ENCODE data around the gene SIGLEC9.

Gene SIGLEC9

DNA sequence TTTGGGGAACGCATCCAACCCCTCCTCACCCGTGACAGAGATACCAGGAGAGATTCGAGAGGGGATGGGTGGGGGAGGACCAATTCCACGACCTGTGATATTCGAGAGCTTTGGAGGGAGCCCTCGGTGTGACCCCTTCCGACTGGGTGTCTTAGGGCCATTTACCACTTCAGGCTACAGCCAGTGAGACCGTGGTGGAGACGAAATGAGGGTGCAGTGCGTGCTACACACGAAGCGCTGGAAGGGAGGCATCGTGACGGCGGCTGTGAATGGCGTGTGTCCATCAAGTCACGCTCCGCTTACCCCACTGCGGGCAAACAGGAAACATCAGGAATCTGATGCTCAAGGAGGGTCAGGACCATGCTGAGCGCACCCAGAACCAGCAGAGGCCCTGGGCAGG is 26.9 kb upstream of the SIGLEC9 start:
- DNase-seq: no peak

DNA sequence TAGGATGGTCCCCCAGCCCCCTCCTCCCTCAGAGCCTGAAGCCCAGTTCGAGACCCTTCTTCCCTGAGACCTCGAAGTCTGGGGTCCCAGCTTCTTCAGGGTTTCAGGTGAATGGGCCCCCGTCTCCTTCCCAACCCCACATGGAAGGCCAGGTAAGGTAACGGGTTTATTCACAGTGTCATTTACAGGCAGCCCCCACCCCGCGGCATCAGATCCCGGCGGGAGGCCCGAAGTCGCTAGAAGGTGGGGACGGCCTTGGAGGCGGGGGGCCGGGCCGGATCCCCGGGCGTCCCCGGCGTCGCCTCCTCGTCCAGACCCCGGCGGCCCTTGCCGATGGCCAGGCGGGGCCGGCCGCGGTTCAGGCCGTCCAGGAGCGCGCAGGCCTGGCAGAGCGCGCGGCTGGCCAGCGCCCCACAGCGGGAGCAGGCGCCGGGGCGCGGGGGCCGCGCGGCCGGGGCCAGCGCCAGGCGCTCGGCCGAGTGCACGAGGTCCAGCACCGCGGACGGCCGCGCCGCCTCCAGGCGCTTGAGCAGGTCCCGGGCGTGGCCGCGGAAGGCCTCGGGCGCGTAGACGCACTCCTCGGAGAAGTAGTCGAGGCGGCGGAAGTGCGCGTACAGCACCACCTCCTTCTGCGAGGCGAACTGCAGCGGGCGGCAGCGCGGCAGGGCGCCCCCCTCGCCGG is 26.2 kb upstream of the SIGLEC9 start:
- peak; percentile 20 for DNase-seq

DNA sequence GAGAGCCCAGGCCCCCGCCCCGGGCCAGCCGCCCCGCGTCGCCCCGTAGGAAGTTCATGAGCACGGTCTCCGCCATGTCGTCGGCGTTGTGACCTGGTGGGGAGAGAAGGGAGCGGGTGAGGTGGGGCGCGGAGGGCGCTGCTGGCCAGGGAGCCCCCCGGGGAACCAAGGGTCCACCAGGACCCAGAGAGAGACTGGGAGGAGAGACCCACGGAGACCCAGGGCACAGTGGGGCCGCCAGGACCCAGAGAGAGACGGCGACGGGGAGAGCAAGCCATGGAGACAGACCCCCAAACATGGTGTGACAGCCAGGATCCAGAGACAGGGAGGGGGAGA is 25.7 kb upstream of the SIGLEC9 start:
- no peak for DNase-seq

DNA sequence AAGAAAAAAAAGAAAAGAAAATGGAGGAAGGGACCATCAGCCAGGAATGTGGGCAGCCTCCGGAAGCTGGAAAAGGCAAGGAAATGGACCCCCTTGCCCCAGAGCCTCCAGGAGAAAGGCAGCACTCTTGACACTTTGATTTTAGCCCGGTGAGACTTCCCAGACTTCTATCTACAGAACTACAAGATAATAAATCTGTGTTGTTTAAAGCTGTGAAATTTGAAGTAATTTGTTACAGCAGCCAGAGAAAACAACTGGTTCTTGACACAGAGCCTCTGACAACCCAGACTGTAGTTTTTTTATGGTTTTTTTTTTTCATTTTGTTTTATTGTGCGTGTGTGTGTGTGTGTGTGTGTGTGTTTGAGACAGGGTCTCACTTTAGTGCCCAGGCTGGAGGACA is 24.1 kb upstream of the SIGLEC9 start:
- DNase-seq: no peak

DNA sequence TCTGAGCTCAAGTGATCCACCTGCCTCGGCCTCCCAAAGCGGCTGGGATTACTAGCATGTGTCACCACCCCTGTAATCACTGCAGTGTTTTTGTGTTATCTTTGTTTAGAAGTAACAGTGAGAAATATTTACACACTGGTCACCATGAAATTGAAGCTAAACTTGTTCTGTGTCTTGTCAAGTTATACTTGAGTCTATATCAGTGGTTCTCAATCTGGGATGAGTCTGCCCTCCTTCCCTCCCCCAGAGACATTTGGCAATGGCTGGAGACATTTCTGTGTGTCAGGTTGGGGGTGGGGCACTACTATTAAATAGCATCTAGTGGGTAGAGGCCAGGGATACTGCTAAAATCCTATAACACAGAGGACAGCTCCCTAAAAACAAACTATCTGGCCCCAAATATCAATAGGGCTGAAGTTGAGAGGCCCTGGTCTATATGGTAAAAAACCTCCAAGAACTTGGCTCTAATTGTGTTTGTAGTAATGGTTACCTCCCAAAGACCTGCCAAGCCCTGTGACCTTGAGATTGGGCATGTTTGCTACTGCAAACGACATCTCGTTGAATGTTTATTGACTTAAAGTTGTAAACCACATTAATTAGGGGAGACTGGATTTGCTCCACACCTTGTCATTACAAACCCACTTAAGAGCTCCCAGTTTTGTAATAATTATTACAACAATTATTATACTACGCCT is 23.4 kb upstream of the SIGLEC9 start:
- no peak for DNase-seq

GRCh38 chr19:51102991-51103390 is 21.7 kb upstream of the SIGLEC9 start:
- DNase-seq: no peak

GRCh38 chr19:51103926-51104341 is 20.8 kb upstream of the SIGLEC9 start:
- DNase-seq: no peak

DNA sequence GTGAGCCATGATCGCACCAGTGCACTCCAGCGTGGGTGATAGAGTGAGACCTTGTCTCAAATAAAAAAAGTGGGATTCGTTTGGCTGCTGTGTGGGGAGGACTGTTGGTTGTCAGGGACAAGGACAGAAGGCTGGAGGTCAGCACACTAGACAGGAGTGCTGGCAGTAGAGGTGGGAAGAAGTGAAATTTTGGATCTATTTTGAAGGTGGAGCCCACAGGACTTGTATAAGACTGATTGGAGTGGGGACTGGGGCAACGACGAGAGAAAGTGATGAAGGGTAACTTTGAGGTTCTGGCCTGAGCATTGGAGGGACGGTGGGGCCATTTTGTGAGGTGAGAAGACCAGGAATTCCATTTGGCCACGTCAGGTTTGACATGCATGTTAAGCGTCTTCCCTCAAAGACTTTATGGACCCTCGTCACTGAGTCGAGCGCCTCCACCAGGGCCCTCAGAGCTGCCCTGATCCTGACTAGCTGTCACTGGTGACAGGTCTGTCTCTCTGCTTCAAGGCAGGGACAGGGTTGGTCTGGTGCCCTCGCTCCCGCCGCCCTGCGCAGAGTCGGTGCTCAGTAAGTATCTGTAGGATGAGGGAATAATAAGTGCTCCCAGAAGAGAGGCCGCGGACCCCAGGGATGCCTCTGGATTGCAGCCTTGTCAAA is 17.2 kb upstream of the SIGLEC9 start:
- peak; percentile 39 for DNase-seq

GRCh38 chr19:51108066-51108804 is 16.5 kb upstream of the SIGLEC9 start, which contains the start of gene CTU1:
CTU1 (minus strand) TSS chr19:51108409; CDS start chr19:51104569, 3,840 bp downstream.
- peak; percentile 99 for DNase-seq

DNA sequence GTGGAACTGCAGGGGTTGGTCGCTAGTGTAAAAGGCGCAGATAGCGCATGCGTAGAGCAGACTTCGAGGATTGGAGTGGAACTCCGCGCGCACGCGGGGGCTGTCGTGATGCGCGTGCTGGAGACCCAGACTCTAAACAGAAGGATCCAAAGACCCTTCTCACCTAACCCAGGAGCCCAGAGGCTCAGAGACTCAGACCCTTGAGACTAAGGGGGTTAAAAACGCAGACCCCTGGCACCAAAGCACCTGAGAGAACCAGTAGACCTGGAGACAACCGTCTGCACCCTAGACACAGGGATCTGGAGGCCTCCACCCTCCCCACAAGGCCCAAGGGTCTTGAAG is 15.9 kb upstream of the SIGLEC9 start:
- DNase-seq: no peak

- DNase-seq: no peak
Measured at GRCh38 chr19:51110666-51110971, 14.1 kb upstream of the SIGLEC9 start.

DNA sequence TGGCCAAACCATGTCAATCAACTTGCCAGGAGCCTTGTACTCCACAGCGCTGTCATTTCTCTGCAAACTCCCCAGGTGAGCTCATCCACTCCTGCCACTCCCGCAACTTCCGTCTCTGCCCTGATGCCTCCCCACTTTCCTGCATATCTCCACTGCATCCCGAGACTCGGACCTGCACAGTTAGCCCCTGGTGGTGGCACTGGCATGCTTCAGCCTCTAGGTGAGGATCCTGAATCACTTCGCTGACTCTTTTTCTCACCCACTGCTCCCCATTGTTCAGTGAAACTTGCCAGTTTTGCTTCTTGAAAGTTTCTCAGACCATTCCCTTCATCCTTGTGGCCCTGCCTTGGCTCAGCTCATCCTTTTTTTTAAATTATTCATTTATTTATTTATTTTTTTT is 13.1 kb upstream of the SIGLEC9 start:
- DNase-seq: no peak

- DNase-seq: no peak
Measured at GRCh38 chr19:51114087-51114729, 10.5 kb upstream of the SIGLEC9 start.

DNA sequence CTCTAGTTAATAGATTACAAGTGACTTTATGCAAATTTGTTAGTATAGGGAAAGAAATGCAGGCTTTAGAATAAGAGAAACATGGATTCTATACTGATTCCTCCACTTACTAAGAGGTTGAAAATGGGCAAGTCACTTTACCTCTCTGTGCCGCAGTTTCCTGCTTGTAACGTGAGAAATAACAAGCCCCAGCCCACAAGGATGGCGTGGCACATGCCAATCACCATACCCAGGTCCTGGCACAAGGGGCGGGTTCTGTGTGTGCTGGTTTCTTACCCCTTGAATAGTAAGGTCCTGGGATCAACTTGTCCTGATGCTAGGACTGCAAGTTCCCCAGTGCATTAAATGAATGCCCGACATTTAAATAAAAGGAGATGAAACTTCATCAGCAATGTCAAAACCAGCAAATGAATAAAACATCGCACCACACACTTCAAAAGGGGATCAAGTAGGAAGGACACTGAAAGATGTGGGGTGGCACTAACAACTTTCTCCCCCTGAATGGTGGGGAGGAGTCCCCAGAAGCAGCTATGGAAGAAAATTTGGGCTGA is 7.9 kb upstream of the SIGLEC9 start:
- no peak for DNase-seq

DNA sequence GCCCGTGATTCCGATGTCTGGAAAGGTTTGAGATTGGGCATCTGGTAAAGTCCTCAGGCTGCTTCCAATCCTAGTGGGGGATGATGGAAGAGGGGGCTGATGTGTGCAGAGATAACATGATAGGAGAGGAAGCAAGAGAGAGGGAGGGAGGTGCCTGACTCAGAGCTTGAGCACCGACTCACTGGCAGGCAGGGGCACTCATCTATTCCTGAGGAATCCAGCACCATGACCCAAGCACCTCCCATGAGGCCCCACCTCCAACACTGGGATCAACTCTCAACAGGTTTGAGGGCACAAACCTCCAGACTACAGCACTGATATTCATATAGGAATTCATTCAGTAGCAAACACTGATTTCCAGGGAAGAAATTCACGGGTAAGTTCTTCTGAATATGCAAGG is 5.6 kb upstream of the SIGLEC9 start:
- DNase-seq: no peak

DNA sequence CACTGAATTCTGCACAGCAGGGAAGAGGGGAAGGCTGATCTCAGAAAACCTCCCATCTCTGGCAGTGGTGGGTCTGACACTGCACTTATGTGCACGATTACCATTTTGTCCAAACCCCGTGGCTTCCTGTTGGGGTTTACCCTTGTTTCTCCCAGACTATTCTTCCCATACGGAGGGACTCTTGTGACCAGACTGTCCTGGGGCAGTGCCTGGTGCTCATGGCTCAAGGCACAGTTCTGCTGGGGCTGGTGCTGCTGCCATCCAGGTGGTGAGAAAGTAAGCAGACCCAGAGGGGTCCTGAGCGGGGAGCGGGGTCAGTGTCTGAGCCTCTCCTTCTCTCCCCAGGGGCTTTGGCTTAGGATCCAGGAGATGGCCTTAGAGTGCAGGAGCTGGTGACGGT is 5.1 kb upstream of the SIGLEC9 start:
- DNase-seq: no peak

DNA sequence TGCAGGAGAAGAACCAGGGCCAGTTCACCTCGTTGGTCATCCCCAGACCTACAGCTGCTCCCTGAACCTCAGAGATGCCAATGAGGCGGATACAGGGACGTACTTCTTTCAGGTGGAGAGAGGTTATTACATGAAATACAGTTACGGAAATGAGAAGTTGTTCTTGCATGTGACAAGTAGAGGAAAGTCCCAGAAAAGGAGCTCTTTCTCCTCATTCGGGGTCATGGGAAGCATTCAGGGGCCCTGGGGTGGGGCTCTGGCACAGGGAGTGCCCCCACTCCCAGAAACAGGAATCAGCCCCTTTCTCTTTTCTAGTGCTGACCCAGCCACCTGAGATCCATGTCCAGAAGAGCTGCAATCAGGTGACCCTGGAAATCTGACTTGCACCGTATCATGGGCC is 4.5 kb upstream of the SIGLEC9 start:
- DNase-seq: no peak

DNA sequence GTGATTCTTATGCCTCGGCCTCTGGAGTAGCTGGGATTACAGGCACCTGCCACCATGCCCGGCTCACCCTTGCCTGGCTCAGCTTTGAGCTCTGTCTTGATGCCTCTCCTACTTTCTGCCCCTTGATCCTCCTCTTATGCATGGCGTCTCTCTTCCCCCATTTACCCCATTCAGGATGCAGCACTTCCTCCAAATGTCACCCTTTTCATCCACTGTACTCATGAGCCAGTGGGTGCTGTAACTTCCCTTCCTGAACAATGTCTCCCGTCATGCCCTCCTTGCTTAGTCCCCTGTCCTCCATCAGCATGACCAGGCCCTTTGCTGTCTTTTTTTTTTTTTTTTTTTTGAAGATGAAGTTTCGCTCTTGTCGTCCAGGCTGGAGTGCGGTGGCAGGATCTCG is 3.4 kb upstream of the SIGLEC9 start:
- DNase-seq: no peak

- no peak for DNase-seq
Measured at GRCh38 chr19:51122112-51122981, 2.4 kb upstream of the SIGLEC9 start.

- peak; percentile 41 for DNase-seq
Measured at GRCh38 chr19:51123381-51123800, 1.3 kb upstream of the SIGLEC9 start.

DNA sequence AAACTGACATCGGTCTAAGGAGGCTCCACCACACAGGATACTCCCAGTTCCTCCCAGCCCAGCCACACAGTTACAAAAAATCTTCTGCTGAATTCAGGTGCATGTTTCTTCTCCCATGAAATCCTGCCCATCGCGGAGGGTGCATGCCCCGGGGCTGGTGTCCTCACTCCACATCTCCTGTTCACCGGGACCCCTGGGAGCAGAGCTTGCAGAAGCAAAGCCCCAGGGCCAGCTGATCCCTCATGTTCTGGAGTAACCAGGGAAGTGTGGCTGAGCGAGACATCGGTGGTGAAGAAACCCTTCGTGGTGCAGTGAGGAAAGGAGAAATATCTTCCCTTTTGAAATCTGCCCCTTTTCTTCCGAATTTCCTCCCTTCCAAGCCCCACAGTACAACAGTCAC is 904 bp upstream of the SIGLEC9 start:
- no peak for DNase-seq

GRCh38 chr19:51124216-51124615 is 490 bp upstream of the SIGLEC9 start:
- no peak for DNase-seq

Data from stimulated activated CD4-positive, alpha-beta T cell treated with anti-CD3 and anti-CD28 coated beads, Interleukin-1b, Interleukin-23, amount 100 ng/mL, for 48 hours (primary cell).